HG03558 (cell line): Measurements from ENCODE around the gene ARRDC4.

Source experiments
- ATAC-seq: cut with Tn5 transposase; IDR thresholded peaks from one replicate; pipeline ENCODE4 v1.9.1; 2021; ENCODE audit warnings: moderate number of reproducible peaks; ENCODE audit not compliant: unreplicated experiment; ENCODE audit errors: extremely low read depth

The ARRDC4 gene, protein sequence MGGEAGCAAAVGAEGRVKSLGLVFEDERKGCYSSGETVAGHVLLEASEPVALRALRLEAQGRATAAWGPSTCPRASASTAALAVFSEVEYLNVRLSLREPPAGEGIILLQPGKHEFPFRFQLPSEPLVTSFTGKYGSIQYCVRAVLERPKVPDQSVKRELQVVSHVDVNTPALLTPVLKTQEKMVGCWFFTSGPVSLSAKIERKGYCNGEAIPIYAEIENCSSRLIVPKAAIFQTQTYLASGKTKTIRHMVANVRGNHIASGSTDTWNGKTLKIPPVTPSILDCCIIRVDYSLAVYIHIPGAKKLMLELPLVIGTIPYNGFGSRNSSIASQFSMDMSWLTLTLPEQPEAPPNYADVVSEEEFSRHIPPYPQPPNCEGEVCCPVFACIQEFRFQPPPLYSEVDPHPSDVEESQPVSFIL

DNA sequence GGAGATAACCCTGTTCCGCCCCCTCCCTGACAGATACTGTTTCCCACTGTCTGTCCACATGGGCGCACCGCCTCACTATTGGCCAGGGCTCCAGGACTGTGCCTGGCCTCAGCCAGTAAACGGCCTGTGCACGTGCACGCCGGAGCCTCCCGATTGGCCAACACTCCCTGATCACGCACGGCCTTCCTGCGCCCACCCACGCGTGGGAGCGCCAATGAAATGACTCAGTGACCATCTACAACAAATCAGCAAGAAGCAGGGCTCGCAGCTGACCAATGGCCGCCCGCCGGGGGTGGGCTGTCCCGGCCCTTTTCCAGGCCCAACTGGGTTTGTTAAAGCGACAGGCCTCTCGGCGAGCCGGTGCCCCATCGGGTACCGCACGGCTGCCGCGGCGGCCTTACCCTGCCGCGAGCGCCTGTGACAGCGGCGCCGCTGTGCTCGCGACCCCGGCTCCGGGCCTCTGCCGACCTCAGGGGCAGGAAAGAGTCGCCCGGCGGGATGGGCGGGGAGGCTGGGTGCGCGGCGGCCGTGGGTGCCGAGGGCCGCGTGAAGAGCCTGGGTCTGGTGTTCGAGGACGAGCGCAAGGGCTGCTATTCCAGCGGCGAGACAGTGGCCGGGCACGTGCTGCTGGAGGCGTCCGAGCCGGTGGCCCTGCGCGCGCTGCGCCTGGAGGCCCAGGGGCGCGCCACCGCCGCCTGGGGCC, at the start of gene ARRDC4:
ARRDC4 (plus strand) TSS at position 340 of the 703 bp plus-strand sequence; CDS start at position 499, 159 bp downstream.
- ATAC-seq: peak; percentile 71

DNA sequence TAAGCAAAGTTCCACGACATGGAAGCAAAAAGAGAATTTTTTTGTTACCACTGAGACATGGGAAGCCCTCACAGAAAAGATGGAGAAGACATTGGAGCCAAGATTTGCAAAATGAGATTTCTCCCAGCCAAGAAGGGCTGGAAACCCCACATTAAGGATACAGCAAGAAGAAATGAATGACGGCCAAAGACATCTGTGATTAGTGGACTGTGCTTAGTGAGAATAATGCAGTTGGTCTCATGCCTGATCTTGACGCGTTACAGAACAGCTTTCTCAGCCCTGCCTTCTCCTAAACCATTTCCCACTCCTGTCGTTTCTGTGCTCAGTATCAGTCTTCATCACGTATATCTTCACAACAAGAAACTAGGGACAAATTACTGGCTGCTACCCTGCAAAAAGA, 45.8 kb upstream of the ARRDC4 start:
- ATAC-seq: no peak

DNA sequence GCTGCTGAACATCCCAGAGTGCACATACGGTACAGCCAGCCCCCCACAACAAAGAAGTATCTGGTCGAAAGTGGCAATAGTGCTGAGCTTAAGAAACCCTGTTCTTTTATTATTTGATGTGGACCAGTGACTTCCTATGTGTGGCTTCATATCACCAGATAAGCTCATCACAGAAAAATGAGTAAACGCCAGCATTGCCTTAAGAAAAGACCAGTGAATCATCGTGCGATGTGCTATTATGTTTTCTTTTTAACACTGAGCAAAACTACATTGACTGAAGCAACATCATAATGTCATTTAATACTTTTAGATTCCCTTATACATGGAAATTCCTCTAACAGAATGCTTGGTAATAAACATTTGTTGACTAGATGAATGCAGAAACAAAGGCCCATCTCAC, 45.2 kb upstream of the ARRDC4 start:
- ATAC-seq: no peak

DNA sequence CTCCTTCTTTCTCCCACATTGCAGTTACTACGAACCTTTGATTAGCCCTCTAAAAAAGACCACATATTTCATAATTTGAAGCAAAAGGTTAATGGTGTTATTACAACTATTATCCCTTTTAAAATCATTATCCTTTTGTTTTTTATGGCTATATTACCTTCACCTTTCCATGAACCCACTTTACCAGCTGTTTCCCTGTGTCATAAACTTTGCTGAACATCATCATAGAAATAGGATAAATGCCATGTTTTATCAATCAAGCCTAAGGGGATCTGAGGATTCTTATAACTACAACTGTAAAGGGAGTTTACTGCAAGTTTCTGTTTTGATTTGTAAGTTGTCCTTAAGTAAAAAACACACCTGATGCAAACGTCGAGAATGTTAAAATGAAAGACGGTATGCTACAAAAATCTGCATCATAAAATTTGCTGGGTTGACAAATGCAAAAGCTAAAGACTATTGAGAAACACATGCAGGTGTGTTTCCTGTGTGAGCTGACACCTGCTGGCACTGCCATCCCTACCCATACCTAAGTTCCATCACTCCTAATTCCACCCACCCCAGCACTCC, 39.1 kb upstream of the ARRDC4 start:
- no peak for ATAC-seq

DNA sequence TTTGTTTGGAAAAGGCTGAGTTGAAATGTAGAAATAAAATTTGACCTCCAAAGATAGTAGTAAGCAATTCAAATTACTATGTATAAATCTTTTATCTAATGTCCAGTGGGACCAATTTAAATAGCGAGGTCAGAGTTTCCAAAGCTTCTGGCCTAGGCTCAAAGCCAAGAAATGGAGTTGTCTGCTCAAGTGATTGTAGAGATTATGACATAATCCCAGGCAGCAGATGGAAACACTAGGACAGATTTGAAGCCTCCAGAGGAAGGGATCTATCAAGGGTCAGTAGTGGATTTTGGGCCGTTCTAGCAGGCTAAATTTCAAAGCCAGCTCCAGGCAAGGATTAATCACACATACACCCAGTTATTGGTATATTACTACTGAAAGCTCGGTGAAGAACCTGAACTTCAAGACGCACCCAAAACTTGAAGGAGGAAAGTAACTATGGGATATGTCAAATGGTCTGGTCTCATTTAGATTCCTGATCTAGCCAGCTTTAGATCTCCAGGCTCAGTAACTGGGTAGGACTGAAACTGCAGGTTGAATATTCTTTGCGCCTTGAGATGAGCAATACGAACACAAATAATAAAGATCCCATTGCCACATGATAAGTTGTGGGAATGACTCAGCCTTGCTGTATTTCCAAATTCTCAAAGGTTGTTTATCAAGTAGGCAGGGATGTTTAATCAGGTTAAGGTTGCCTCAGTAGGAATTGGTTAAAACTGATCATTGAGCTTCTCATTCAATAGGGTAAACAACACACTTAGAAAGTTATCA, 30.9 kb upstream of the ARRDC4 start:
- ATAC-seq: no peak

DNA sequence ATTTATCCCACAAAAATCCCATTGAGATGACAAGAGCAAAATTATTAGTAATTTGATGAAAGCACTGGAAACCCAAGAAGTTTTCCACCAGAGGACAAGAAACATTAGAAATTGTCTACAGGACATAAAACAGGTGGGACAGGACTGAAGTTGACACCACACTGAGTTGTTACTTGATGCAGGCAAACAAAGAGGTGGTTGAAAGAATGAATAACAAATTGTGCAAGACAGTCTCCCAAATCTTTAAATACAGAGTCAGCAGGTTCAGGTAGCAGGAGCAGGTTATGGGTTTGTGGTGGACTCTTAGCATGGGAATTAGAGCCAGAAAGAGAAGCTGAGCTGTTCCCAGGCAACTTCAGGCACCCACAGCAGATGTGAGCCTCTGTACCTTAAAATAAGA, 30.3 kb upstream of the ARRDC4 start:
- ATAC-seq: no peak

DNA sequence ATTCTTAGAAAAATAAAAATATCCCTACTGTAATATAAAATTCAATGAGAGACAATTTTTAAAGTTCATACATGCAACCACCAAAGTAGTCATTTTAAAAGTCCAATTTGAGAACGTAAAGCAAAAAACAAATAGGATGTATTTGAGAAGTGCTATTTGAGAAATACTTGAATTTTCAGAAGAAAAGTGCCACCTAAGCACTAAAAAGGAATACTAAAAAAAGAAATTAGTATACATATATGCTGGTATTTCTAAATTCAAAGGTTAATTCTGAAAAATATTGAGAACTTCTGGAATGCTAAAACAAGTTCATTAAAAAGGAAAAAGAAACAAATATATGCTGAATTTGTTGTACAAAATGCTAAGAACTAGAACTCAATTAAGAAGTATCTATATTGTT, 29.2 kb upstream of the ARRDC4 start:
- ATAC-seq: no peak

DNA sequence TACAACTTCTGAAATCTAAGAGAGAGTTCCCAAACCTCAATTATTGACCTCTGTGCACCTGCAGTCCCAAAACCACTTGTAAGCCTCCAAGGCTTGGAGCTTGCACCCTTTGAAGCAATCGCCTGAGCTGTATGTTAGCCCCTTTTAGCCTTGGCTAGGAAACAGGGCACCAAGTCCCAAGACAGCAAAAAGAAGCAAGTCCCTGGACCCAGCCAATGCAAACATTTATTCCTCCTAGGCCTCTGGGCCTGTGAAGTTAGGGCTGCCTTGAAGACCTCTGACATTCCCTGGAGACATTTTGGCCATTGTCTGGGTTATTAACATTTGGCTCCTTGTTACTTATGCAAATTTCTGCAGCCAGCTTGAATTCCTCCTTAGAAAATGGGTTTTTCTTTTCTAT, 26.9 kb upstream of the ARRDC4 start:
- ATAC-seq: no peak

DNA sequence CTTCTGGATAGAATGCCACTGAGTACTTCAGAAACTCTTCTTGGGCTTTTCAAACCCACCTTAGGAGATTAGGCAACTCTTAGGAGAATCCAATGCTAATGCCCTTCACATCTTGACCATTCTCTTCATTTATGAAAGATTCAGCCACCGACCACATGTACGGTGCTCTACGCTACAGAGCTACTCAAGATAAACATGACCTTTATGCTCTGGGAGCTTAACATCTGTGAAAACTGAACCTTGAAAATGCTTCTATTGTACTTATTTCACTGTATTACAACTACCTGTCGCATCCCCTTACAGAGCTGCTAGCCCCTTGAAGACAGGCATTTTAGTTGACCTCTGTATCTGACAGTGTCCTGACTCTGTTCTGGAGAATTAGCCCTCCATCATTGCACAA, 19.5 kb upstream of the ARRDC4 start:
- no peak for ATAC-seq

DNA sequence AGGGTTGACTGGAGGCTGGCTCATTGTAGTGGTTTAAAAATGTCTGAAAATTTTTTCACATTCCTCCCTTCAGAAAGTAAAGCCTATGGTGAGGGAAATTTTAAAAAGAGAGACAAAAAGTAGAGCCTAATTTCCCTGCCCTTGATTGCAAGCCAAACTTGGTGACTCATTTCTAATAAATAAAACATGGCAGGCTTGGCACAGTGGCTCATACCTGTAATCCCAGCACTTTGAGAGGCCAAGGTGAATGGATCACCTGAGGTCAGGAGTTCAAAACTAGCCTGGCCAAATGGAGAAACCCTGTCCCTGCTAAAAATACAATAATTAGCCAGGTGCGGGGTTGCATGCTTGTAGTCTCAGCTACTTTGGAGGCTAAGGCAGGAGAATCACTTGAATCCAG, 18.9 kb upstream of the ARRDC4 start:
- no peak for ATAC-seq

DNA sequence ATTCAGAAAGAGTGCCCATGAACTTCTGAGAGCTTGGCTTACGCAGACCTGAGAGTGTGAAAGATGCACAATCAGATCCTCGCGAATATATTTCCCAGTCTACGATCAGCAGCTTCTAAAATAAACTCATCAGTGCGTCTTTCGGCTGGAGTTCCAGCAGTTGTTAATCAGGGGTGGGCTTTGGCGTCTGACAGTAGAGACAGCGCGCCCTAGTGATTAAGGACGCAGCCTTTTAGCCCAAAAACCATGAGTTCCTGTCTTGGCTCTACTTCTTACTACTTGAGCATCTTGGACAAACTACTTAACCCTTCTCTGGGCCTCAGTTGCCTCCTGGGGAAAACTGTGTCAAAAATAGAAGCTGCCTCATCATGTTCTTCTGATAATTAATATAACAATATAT, 15.8 kb upstream of the ARRDC4 start:
- no peak for ATAC-seq

DNA sequence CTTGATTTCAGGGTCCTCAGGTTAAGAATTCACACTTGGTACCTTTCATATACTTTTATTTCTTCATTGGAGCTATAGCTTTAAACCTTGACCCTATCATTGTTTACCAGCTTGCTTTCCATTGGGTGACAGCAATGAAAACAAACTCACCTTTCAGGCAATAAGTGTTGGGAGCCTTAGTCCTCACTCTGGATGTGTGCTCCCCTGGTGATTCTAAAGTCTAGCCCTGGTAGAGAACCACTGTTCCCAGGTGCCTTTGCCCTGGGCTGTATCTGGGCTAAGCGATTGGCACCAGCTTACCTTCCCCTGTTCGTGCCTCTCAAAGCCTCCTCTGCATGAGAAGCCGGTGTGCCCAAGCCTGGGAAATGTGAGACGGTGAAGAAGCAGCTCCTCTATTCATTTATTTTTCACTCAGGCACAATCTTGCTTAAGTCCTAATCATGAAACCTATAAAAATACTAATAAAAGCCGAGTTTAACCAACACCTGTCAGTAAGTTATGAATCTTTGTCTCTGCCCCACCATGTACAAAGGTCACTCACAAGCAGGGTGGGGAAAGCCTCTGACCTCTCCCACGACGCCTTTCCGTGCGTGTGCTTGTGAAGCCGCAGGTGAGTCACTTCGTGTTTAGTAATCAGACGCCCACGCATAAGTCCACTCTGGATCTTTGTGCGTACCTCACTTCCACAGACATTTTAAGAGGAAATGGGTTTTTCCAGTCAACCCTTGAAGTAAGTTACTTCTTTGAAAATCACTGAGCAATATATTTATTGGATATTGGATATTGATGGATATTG, 12.8 kb upstream of the ARRDC4 start:
- ATAC-seq: no peak

DNA sequence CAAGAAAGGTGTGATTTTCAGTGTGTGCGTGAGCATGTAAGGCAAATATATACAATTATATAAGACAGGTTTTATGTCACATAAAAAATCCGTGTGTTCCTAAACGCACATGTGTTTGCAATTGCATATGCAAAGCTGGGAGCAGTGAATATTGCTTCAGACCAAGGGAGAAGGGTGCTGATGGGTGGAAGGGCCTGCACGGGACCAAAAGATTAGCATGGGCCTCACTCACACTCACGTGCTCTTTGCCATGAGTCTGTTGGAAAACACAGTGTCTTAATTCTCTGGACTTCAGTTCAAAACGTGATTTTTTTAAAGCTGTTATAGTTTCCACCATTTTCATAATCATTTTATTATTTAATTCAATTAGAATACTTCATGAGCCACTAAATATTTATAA, 7.2 kb upstream of the ARRDC4 start:
- ATAC-seq: no peak

DNA sequence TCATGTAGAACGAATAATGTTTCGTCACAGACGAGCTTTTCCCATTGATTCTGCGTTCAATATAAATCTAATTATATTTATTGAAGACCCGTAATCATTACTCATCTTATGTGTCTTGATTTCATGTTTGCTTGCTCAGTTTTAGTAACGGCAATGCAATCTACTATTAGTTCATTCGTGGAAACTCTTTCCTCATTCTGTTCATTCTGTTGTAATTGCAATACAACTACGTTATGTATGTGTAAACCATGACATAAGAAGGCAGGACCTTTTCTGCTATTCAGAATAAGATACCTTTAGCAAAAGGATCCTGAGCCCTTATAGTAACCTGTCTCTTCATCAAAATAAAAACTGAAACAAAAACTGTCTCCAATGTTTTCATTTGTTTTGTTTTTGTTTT, 6.8 kb upstream of the ARRDC4 start:
- ATAC-seq: no peak

DNA sequence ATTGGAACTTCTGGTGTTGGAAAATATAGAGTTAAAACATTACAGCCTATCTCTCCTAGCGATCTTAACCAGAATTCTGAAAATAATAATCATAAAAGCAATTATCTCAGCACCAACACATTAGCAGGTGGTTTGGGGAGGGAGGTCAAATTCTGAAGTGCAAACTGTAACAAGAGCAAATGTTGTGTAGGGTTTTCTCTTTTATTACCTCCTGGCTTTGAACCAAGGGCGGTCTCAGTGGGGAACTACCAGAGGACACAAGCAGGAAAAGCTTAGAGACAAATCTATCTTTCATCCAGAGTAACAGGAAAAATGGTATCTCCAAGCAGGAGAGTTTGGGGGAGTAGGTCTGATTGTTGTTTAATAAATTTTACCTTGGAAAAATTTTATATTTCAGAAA, 5.5 kb upstream of the ARRDC4 start:
- no peak for ATAC-seq

DNA sequence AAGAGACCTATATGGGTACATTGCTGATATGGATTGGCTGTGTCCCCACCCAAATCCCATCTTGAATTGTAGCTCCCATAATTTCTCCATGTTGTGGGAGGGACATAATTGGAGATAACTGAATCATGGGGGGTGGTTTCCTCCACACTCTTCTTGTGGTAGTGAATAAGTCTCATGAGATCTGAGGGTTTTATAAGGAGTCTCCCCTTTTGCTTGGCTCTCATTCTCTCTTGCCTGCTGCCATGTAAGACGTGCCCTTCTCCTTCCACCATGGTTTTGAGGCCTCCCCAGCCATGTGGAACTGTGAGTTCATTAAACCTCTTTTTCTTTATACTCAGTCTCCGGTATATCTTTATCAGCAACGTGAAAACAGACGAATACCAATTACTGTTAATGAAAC, 5.0 kb upstream of the ARRDC4 start:
- ATAC-seq: no peak

DNA sequence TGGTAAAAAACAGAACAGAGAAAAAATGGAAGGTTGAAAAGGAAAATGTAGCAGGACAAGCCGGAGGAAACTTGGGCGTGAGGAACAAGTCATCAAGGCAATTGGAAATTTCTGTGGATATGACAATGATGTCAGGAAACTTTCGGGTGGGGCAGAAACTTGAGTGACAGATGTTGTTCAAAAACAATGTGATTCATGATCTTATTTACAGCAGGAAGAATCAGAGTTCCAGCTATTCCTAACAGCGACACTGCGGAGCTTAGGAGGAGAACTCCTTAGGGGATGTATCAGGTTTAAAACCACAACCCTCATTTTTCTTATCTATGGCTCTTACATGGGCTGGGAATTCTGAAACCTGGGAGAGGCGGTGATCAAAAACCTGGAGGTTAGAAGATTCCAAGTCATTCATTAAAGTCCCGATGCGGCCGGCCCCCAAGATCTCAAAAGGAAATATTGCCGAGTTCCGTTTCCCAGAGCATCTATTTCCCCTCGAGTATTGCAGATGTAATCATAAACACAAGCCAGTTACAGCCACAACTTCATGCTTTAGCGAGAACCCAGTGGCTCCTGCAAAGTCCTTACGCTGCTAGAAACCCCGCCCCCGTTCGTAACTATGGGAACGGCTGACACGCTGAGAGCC, 659 bp upstream of the ARRDC4 start:
- no peak for ATAC-seq

DNA sequence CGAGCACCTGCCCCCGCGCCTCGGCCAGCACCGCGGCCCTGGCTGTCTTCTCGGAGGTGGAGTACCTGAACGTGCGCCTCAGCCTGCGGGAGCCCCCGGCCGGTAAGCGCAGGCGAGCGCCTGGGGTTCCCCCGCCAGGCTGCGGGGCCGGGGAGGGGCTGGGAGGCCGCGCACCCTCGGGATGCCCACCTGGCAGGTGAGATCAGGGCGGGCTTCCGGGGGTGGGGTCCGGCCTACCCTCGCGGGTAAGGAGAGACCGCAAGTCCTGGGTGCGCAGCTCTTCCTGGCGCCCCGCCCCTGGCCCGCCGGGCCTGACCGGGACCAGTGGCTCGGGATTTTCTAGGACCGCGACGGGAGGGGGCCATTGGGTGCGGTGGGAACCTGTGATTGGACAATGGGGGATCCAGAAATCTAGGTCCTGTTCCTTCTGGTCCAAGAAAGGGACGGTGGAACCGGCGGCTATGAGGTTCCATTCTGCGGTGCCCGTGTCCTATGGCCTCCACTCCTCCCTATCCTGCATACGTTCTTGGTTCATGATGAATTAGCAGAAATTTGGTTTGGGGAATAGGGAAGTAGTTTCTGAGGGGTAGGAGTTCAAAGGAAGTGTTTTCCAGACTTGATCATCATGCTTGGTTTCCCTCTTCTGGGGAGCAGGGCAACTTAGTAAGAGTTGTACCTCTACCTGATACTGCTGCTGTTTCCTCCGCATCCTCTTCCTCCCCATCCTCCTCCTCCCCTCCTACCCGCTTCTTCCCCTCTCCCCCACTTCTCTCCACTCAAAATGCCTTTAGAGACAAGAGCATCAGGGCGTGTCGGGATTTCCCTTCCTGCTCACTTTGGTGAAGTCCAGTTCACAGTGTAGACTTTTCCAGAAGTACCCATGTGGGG, 808 bp downstream of the ARRDC4 start:
- no peak for ATAC-seq

DNA sequence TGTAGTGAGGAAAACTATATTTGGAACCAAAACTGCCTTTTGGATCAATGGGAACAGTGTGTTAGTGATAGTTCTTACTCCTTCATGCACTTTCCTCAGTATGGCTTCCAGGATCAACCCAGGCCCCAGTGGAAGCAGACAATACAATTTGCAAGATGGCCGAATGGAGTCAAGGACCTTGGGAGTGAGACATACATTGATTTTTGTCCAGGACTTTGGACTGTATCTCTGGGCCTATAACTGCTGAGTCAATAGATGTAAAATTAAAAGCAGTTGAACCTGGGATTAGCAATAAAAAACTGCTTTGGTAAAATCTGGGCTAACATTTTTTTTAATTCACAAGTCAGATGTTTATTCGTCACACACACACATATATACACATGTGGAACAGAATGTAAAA, 1.8 kb downstream of the ARRDC4 start:
- no peak for ATAC-seq
